Gastroesophageal sphincter (tissue), 4 donors: ENCODE data around the gene ACOD1. TPM values are rescaled to one million over a fixed set of nuclear protein-coding genes. Genes with fewer than 3 reads are reported as not detected.
A peak's percentile ranks its signal among the peaks of the same experiment; 100 is the strongest.

Source experiments
- ATAC-seq: fragments of 150-250 bp; one replicate; pipeline ENCODE4 v1.9.1; 2016; ENCODE audit warnings: mild to moderate bottlenecking, moderate library complexity
- H3K27ac ChIP-seq, 4 donors: fragments of 200-600 bp; sonication (generic) in 3 of 4; 1 replicate in 3 of 4; 2 replicates in 1 of 4; pipeline ENCODE4 v1.5.1; 2016 to 2019
- H3K27me3 ChIP-seq: fragments of 200-600 bp; sonication (generic); one replicate; pipeline ENCODE4 v1.5.1; 2019
- H3K36me3 ChIP-seq, 2 donors: fragments of 200-600 bp; sonication (generic); one replicate each; pipeline ENCODE4 v1.5.1; 2019; ENCODE audit warnings: control low read depth in 1 of 2
- H3K4me1 ChIP-seq, 3 donors: fragments of 200-600 bp; sonication (generic); 1 replicate in 2 of 3; 2 replicates in 1 of 3; pipeline ENCODE4 v1.5.1; 2016 to 2019; ENCODE audit warnings: control low read depth in 2 of 3
- H3K4me3 ChIP-seq, 2 donors: fragments of 200-600 bp; sonication (generic); one replicate each; pipeline ENCODE4 v1.5.1; 2019; ENCODE audit warnings: mild to moderate bottlenecking in 1 of 2, moderate library complexity in 1 of 2
- H3K9me3 ChIP-seq, 3 donors: fragments of 200-600 bp; sonication (generic); one replicate each; pipeline ENCODE4 v1.5.1; 2017 to 2019; ENCODE audit warnings: control low read depth in 2 of 3
- EP300 ChIP-seq: sonication (generic); formaldehyde crosslinking; IDR thresholded peaks from one replicate; pipeline ENCODE4 v1.6.1; 2017; ENCODE audit warnings: antibody characterized with exemption, mild to moderate bottlenecking
- POLR2A ChIP-seq, 2 donors: fragments of 450-650 bp; IDR thresholded peaks; one replicate each; pipeline ENCODE4 v1.6.1; 2017; ENCODE audit warnings: antibody characterized with exemption in 2 of 2, mild to moderate bottlenecking in 2 of 2, moderate library complexity in 1 of 2
- POLR2AphosphoS5 ChIP-seq: sonication (generic); formaldehyde crosslinking; IDR thresholded peaks from one replicate; pipeline ENCODE4 v1.6.1; 2017; ENCODE audit warnings: antibody characterized with exemption
- WGBS, 2 donors: methylation state at CpG; one replicate each; pipeline ENCODE4 v1.1.5; 2018; ENCODE audit warnings: low coverage in 1 of 2; 5-methylcytosine and 5-hydroxymethylcytosine counted together
- total RNA-seq, 4 donors: library from RNA; depleted of rRNA; stranded (reverse); fragments of >200 nt; gene quantifications; one replicate each; pipeline ENCODE4 v1.1.0, GENCODE V29; 2016
- TF ChIP-seq, protein P1 (sequence below), 4 experiments: fragments of 200-600 bp in 2 of 4; fragments of 450-650 bp in 2 of 4; sonication (generic) in 1 of 4; IDR thresholded peaks; one replicate each; pipeline ENCODE4 v1.5.1; 2017 to 2019; ENCODE audit warnings: antibody characterized with exemption in 4 of 4, mild to moderate bottlenecking in 2 of 4, moderate library complexity in 2 of 4

Gene ACOD1
- total RNA-seq, 4 donors from 2014 or later: not detected

DNA sequence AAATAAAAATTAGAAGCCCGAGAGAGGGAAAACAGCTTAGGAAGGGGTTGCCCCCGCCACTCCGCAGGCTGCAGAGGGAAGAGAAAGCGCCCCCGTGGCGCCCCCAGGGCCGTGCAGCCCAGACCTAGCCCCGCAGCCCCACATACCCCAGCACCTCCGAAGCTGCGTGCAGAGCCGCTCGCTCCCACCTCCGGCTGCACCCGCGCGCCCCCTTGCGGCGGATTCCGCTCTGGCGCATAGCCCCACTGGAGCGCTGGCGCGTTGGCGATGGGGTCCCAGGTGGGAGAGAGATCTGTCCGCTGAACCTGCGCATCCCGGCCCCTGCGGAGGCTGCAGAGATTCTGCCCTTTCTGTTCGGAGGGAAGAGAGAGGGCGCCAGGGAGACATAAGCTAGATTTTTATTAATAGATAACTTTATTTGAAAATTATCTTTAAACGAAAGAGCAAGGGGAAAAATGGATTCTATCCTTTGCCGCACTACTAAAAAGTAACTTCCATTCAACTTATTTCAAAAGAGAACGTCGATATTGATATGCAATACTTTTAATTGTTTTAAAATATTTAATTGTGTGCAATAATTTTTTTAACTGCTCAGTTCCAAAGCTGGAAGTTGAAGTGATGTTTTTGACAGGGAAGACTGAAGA is 31.9 kb downstream of the ACOD1 start:
- 5 to 10% methylated on average over 5 to 17 of the region's 34 CpGs for WGBS, 2 donors
- Histone ChIP-seq H3K4me3 (peak overlapping the region in 1 of 2 donors; percentile 39), H3K27ac (no peak overlapping the region), H3K36me3 (no peaks in the 10 kb centered on the region), H3K9me3 (no peaks in the 10 kb centered on the region), H3K4me1 (peaks cover 0 to 11% (median 5%) of the 10 kb centered on the region in 3 donors), H3K27me3 (peaks cover 8% of the 10 kb centered on the region)
- peak; percentile 89 for ATAC-seq
- no peak for TF ChIP-seq POLR2A (IDR thresholded peaks at IDR 0.05)
- TF ChIP-seq, protein P1, sequence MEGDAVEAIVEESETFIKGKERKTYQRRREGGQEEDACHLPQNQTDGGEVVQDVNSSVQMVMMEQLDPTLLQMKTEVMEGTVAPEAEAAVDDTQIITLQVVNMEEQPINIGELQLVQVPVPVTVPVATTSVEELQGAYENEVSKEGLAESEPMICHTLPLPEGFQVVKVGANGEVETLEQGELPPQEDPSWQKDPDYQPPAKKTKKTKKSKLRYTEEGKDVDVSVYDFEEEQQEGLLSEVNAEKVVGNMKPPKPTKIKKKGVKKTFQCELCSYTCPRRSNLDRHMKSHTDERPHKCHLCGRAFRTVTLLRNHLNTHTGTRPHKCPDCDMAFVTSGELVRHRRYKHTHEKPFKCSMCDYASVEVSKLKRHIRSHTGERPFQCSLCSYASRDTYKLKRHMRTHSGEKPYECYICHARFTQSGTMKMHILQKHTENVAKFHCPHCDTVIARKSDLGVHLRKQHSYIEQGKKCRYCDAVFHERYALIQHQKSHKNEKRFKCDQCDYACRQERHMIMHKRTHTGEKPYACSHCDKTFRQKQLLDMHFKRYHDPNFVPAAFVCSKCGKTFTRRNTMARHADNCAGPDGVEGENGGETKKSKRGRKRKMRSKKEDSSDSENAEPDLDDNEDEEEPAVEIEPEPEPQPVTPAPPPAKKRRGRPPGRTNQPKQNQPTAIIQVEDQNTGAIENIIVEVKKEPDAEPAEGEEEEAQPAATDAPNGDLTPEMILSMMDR (IDR thresholded peaks at IDR 0.05): peak; percentile 80 to 99 (median 90)

DNA sequence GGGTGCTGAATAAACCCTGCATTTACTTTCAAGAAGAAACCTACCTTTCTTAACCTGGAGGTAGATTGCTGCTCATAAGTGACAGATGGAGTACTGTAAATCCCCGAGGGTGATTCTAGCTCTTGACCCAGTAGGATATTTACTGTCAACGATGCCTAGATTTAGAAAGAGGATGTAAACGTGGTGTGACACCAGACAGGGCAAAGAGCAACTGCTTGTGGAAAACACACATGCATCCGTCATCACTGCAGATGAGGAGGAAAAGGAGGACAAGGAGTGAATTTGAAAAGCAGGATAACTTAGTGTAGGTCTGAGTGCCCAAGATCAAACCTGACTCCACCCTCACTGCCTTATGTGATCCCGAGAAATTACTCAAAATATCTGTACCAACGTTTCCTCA is 33.8 kb downstream of the ACOD1 start:
- no peak overlapping the region for H3K27ac ChIP-seq
- no peaks in the 10 kb centered on the region for H3K9me3 ChIP-seq
- no peaks in the 10 kb centered on the region for H3K36me3 ChIP-seq
- peaks cover 8% of the 10 kb centered on the region for H3K27me3 ChIP-seq
- WGBS, 2 donors: 63 to 74% methylated on average over 5 to 6 of the region's 6 CpGs
- H3K4me1 ChIP-seq: peaks cover 0 to 11% (median 5%) of the 10 kb centered on the region in 3 donors
- ATAC-seq: no peak
- H3K4me3 ChIP-seq: no peak overlapping the region
- no peak for TF ChIP-seq EP300
- TF ChIP-seq POLR2A (IDR thresholded peaks at IDR 0.05): no peak
- TF ChIP-seq, protein P1 (IDR thresholded peaks at IDR 0.05): no peak
- TF ChIP-seq POLR2AphosphoS5: no peak

DNA sequence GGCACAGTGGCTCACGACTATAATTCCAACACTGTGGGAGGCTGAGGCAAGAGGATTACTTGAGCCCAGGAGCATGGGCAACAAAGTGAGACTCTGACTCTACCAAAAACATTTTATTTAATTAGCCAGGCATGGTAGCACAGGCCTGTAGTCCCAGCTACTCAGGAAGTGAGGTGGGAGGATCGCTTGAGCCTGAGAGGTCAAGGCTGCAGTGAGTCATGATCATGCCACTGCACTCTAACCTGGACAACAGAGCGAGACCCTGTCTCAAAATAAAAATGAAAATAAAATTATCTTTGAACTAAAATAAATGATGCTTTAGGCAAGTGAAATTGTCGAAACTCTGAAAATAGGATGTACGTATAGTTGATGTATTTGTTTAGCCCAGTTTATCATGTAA is 35.4 kb downstream of the ACOD1 start:
- H3K27ac ChIP-seq: no peak overlapping the region
- 70 to 76% methylated on average over 3 to 5 of the region's 5 CpGs for WGBS, 2 donors

DNA sequence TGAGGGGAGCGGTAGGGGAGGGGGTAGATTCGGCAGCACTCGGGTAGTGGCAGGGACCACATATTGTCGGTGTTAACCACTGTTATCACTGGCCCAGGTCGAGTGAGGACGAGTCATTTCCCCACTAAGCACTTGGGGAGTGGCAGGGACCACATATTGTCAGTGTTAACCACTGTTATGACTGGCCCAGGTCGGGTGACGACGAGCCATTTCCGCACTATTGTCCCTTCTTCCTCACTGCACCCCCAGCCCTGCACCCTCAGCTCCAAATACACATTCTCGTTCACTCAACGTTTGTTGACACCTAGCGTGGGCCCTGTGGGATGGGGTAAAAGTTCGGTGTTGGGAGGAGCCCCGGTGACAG is 43.1 kb downstream of the ACOD1 start:
- ATAC-seq: peak; percentile 14

More for the DNA sequence above, 35.4 kb downstream of the ACOD1 start:
- Histone ChIP-seq H3K36me3 (no peaks in the 10 kb centered on the region), H3K9me3 (no peaks in the 10 kb centered on the region), H3K4me3 (no peak overlapping the region), H3K27me3 (peaks cover 8% of the 10 kb centered on the region), H3K4me1 (peaks cover 0 to 11% (median 5%) of the 10 kb centered on the region in 3 donors)
- TF ChIP-seq, protein P1 (IDR thresholded peaks at IDR 0.05): no peak
- TF ChIP-seq POLR2A (IDR thresholded peaks at IDR 0.05) (no peak), EP300 (no peak)
- no peak for ATAC-seq

More for the DNA sequence above, 43.1 kb downstream of the ACOD1 start:
- TF ChIP-seq, protein P1 (IDR thresholded peaks at IDR 0.05): no peak
- TF ChIP-seq POLR2AphosphoS5: no peak
- no peak for TF ChIP-seq POLR2A (IDR thresholded peaks at IDR 0.05)
- no peak for TF ChIP-seq EP300
- Histone ChIP-seq H3K27ac (peak overlapping the region; percentile 89 to 95 (median 93)), H3K27me3 (no peaks in the 10 kb centered on the region), H3K36me3 (peaks cover 0 to 12% of the 10 kb centered on the region in 2 donors), H3K9me3 (no peaks in the 10 kb centered on the region), H3K4me1 (peaks cover 0 to 42% (median 0%) of the 10 kb centered on the region in 3 donors), H3K4me3 (peak overlapping the region; percentile 78 to 85)
- 32 to 47% methylated on average over 8 to 14 of the region's 15 CpGs for WGBS, 2 donors
